ENCODE data around the gene MAPK8IP2. TPM values are rescaled to one million over a fixed set of nuclear protein-coding genes. Genes with fewer than 3 reads are reported as not detected.
"Not testable (repeated sequence)": the region's sequence is repeated elsewhere in the genome, so short reads cannot be mapped to it uniquely, and the experiment has no call there.

The MAPK8IP2 gene
- total and polyA plus RNA-seq, 2 of the 13 experiments (the other 11 are each of a cell fraction or from before 2014, with no cell fraction given), result 1.3 to 2.6 TPM

DNA sequence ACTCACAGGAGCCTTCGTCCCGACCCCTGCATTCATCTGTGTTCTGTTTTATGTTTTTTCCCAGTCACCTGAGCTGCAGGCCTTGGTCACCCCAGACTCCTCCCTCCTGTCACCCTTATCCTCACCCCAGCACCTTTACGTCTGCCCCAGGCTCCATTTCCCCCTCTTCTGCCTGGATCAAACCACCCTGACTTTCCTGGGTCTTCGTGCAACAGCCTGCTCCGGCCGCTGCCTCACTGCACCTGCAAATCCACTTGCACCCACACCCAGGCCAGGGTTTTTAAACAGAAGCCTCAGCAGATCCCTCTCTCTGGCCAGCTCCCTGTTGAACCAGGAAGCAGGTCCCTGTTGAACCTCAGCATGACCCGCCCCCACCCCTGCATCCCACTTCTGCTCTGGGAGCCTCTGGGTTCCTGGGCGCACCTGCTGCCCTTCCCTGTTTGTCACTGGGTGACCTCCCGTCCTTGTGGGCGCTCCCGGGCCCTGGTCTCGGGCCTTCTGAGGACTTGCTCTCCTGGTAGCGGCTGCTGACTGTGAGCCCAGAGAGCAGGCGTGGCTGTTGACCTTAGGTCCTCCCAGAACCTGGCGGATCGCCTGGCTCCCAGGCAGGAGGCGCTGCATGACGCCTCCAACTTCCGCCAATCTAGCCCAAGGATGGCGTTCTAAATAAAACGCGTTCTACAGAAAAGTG, 12.8 kb downstream of the MAPK8IP2 start (continued):
- TF ChIP-seq, protein P1, sequence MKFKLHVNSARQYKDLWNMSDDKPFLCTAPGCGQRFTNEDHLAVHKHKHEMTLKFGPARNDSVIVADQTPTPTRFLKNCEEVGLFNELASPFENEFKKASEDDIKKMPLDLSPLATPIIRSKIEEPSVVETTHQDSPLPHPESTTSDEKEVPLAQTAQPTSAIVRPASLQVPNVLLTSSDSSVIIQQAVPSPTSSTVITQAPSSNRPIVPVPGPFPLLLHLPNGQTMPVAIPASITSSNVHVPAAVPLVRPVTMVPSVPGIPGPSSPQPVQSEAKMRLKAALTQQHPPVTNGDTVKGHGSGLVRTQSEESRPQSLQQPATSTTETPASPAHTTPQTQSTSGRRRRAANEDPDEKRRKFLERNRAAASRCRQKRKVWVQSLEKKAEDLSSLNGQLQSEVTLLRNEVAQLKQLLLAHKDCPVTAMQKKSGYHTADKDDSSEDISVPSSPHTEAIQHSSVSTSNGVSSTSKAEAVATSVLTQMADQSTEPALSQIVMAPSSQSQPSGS (CRISPR knock-in tag; IDR thresholded peaks at IDR 0.05), result no peak
- no peak for TF ChIP-seq ETV6 (CRISPR knock-in tag; conservative IDR thresholded peaks at IDR 0.05)
- no peak for TF ChIP-seq NFE2L2 (IDR thresholded peaks at IDR 0.05; ENCODE audit: low read length)
- no peak for TF ChIP-seq ZNF761 (CRISPR knock-in tag; conservative IDR thresholded peaks at IDR 0.05)
- TF ChIP-seq MBD4 (IDR thresholded peaks at IDR 0.05; ENCODE audit: borderline replicate concordance, low read length), result no peak
- no peak for TF ChIP-seq ZNF17 (CRISPR knock-in tag; IDR thresholded peaks at IDR 0.05)
- TF ChIP-seq ZBTB20 (CRISPR knock-in tag; IDR thresholded peaks at IDR 0.05; ENCODE audit: borderline replicate concordance, low read depth), result no peak; the same call in 1 of the 2 replicates
- no peak for TF ChIP-seq ZNF296 (CRISPR knock-in tag; conservative IDR thresholded peaks at IDR 0.05)
- TF ChIP-seq ATF7-NPFF (CRISPR knock-in tag; IDR thresholded peaks at IDR 0.05; ENCODE audit: low read depth), result no peak
- TF ChIP-seq PAWR (CRISPR knock-in tag; IDR thresholded peaks at IDR 0.05; ENCODE audit: borderline replicate concordance), result no peak
- no peak for TF ChIP-seq ZNF644 (CRISPR knock-in tag; IDR thresholded peaks at IDR 0.05; ENCODE audit: low read depth)
- TF ChIP-seq, protein P2, sequence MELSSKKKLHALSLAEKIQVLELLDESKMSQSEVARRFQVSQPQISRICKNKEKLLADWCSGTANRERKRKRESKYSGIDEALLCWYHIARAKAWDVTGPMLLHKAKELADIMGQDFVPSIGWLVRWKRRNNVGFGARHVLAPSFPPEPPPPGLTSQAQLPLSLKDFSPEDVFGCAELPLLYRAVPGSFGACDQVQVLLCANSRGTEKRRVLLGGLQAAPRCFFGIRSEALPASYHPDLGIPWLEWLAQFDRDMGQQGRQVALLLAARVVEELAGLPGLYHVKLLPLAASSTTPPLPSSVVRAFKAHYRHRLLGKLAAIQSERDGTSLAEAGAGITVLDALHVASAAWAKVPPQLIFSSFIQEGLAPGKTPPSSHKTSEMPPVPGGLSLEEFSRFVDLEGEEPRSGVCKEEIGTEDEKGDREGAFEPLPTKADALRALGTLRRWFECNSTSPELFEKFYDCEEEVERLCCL (CRISPR knock-in tag; IDR thresholded peaks at IDR 0.05; ENCODE audit: borderline replicate concordance), result no peak; the same call in 1 of the 2 replicates
- peak; percentile 49 for TF ChIP-seq RBFOX2 (IDR thresholded peaks at IDR 0.05; ENCODE audit: low read depth, low read length)
- TF ChIP-seq HDAC6 (IDR thresholded peaks at IDR 0.05; ENCODE audit: low read depth, low read length), result no peak
- no peak for TF ChIP-seq SOX5 (CRISPR knock-in tag; IDR thresholded peaks at IDR 0.05; ENCODE audit: borderline replicate concordance)
- TF ChIP-seq MAFG (CRISPR knock-in tag; IDR thresholded peaks at IDR 0.05), result no peak
- TF ChIP-seq POLR2G (IDR thresholded peaks at IDR 0.05; ENCODE audit: low read depth, low read length), result peak; percentile 77

DNA sequence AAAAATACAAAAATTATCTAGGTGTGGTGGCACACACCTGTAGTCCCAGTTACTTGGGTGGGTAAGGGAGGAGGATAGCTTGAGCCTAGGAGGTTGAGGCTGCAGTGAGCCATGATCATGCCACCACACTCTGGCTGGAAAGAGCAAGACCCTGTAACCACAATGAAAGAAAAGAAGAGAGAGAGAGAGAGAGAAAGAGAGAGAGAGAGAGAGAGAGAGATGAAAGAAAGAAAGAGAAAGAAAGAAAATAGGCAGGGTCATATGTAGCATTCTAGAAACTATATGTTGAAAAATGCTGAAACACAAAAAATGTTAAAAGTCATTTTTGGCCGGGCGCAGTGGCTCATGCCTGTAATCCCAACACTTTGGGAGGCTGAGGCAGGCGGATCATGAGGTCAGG, 13.7 kb downstream of the MAPK8IP2 start:
- H3K27ac ChIP-seq (ENCODE audit: extremely low read length, insufficient read depth, low read length); H3K36me3 ChIP-seq (replicated peaks in 1 of 2; ENCODE audit: control insufficient read depth in 1 of 2, insufficient read depth in 2 of 2, low read length in 2 of 2); DNase-seq (ENCODE audit: low spot score); H2AFZ ChIP-seq (ENCODE audit: low read length); ATAC-seq; FAIRE-seq; POLR2A ChIA-PET; intact Hi-C loops (cut with micrococcal nuclease; ENCODE audit: unreplicated experiment); H3K9me3 ChIP-seq (ENCODE audit: low read length); H3K4me3 ChIP-seq (replicated peaks in 1 of 3; ENCODE audit: insufficient read depth in 1 of 3, low read depth in 2 of 3, low read length in 3 of 3); H3K9ac ChIP-seq (ENCODE audit: insufficient read depth, low read depth, low read length); H3K79me2 ChIP-seq (ENCODE audit: insufficient read depth, low read length); H3K27me3 ChIP-seq (ENCODE audit: control insufficient read depth in 1 of 2, insufficient read depth in 2 of 2, low read length in 2 of 2); H4K20me1 ChIP-seq (ENCODE audit: insufficient read depth, low read length); BruUV-seq (replicated peaks); CTCF ChIA-PET (ENCODE audit: low intra/inter-chr PET ratio, low total read pairs): not testable (repeated sequence)
- in situ Hi-C loops (cut with HindIII; ENCODE audit: extremely low pct_ligation_motif_present, low pct_unique_long_range_greater_than_20kb), result loop anchor here (5.0 kb wide), 1 partner anchor 37 kb away; the partner anchor contains the start of gene CPT1B
- H3K4me1 ChIP-seq (ENCODE audit: insufficient read depth, low read length), result peaks cover 26% of the 10 kb centered on the region
- WGBS (ENCODE audit: low lambda C conversion rate), result 71% methylated on average over 3 of the region's 3 CpGs
- peak overlapping the region; percentile 78 for H3K4me2 ChIP-seq (ENCODE audit: low read depth, low read length)
